Progenitor cell of endocrine pancreas (in vitro differentiated cells): ENCODE data around the gene SLC13A4. TPM values are rescaled to one million over a fixed set of nuclear protein-coding genes. Genes with fewer than 3 reads are reported as not detected.

Experiments used
- DNase-seq: peaks from one replicate; pipeline ENCODE4 v3.0.0; 2021; ENCODE audit warnings: low spot score; ENCODE audit not compliant: unreplicated experiment
- H3K27ac Mint-ChIP-seq: 2 replicates; pipeline ENCODE4 v1.8.0; 2021; ENCODE audit warnings: mild to moderate bottlenecking, moderate library complexity, mixed read lengths
- H3K27me3 Mint-ChIP-seq: 2 replicates; pipeline ENCODE4 v1.8.0; 2021; ENCODE audit warnings: mixed read lengths
- H3K36me3 Mint-ChIP-seq: 2 replicates; pipeline ENCODE4 v1.8.0; 2022; ENCODE audit warnings: mixed read lengths; ENCODE audit not compliant: insufficient read depth
- H3K4me1 Mint-ChIP-seq: 2 replicates; pipeline ENCODE4 v1.8.0; 2021; ENCODE audit warnings: low read depth, mixed read lengths
- H3K4me3 Mint-ChIP-seq: 2 replicates; pipeline ENCODE4 v1.8.0; 2021; ENCODE audit warnings: low read depth, mild to moderate bottlenecking, moderate library complexity, mixed read lengths
- H3K9me3 Mint-ChIP-seq: 2 replicates; pipeline ENCODE4 v1.8.0; 2021; ENCODE audit warnings: low read depth, mixed read lengths
- CTCF ChIP-seq: fragments of 200-600 bp; sonication (generic); IDR thresholded peaks from one replicate; pipeline ENCODE4 v1.5.0; 2021; ENCODE audit warnings: antibody characterized with exemption, mild to moderate bottlenecking; ENCODE audit not compliant: unreplicated experiment
- total RNA-seq: library from RNA; stranded (reverse); gene quantifications from 2 replicates; pipeline ENCODE4 v1.2.1, GENCODE V29; 2021

The SLC13A4 gene
- total RNA-seq, 1 donor from 2014 or later = 0.22 TPM

DNA sequence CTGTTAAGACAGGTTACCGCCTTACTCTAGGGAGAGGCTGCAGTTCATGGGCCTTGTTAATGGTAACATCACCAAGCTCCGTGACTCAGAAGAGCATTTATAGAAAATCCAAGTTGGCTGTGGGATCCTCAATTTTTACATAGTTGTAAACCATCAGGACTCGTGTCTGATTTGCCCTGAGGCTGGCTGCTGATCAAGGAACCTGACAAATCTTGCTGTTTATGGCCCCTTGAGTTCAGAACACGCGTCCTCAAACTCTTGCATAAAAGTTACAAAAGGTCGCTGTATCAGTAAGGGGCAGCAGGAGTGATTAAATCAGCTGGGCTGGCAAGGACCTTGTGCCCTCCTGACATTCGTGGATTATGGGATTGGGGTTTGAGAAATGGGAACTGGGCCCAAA lies 4.6 kb downstream of the SLC13A4 start:
- no peaks in the 10 kb centered on the region for H3K36me3 Mint-ChIP-seq
- DNase-seq = no peak
- H3K9me3 Mint-ChIP-seq = no peaks in the 10 kb centered on the region
- no peak for TF ChIP-seq CTCF
- no peak overlapping the region for H3K4me3 Mint-ChIP-seq
- peaks cover 7% of the 10 kb centered on the region for H3K4me1 Mint-ChIP-seq
- H3K27ac Mint-ChIP-seq = no peak overlapping the region
- peaks cover 13% of the 10 kb centered on the region for H3K27me3 Mint-ChIP-seq

GRCh38 chr7:135721198-135721820 lies 6.7 kb downstream of the SLC13A4 start:
- DNase-seq = no peak
- Mint-ChIP-seq H3K36me3 (no peaks in the 10 kb centered on the region), H3K27me3 (peaks cover 5% of the 10 kb centered on the region), H3K27ac (no peak overlapping the region), H3K9me3 (no peaks in the 10 kb centered on the region), H3K4me1 (peaks cover 6% of the 10 kb centered on the region), H3K4me3 (no peak overlapping the region)
- no peak for TF ChIP-seq CTCF

DNA sequence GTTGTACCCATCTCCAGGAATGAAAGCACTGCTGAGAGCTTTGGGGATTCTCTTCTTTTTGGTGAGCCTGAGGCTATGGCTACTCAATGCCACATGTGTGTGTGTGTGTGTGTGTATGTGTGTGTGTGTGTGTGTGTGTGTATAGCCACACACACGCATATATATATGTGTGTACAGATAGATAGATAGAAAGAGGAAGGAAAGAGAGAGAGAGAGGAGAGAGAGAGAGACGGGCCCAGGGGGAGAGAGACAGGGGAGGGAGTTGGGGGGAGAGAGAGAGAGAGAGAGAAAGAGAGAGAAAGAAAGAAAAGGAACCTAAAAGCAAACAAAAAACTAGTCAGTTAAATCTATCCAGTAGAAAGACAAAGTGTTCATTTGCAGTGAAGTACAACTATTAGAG lies 8.3 kb downstream of the SLC13A4 start:
- H3K9me3 Mint-ChIP-seq = no peaks in the 10 kb centered on the region
- H3K36me3 Mint-ChIP-seq = no peaks in the 10 kb centered on the region
- H3K27ac Mint-ChIP-seq = no peak overlapping the region
- H3K4me3 Mint-ChIP-seq = no peak overlapping the region
- TF ChIP-seq CTCF = no peak
- DNase-seq = no peak
- H3K4me1 Mint-ChIP-seq = peaks cover 3% of the 10 kb centered on the region
- no peaks in the 10 kb centered on the region for H3K27me3 Mint-ChIP-seq

- Mint-ChIP-seq H3K4me1 (peaks cover 3% of the 10 kb centered on the region), H3K9me3 (no peaks in the 10 kb centered on the region)
- DNase-seq = no peak
Measured at GRCh38 chr7:135718794-135719437, 9.1 kb downstream of the SLC13A4 start.

DNA sequence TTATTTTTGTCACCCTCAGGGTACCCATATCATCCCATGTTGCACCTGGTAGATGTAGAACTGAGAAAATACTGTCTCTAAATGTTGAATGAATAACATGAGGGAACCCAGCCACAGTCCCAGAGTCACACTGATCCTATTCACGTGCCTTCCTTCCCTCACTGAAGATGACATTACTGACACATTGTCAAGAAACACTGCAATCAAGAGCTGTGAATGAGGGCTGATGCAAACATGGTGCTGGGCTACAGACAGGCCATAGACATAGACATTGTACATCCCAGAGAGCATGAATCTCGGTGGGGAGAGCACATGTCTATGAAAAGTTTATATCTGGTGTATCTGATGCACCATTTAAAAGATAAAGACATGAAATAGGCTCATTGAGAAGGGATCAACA lies 9.8 kb downstream of the SLC13A4 start:
- H3K9me3 Mint-ChIP-seq = no peaks in the 10 kb centered on the region
- peaks cover 3% of the 10 kb centered on the region for H3K4me1 Mint-ChIP-seq
- no peak for DNase-seq
- H3K4me3 Mint-ChIP-seq = no peak overlapping the region
- no peaks in the 10 kb centered on the region for H3K27me3 Mint-ChIP-seq
- no peak for TF ChIP-seq CTCF
- no peaks in the 10 kb centered on the region for H3K36me3 Mint-ChIP-seq
- H3K27ac Mint-ChIP-seq = no peak overlapping the region

More at GRCh38 chr7:135718794-135719437, 9.1 kb downstream of the SLC13A4 start:
- H3K4me3 Mint-ChIP-seq = no peak overlapping the region
- H3K27me3 Mint-ChIP-seq = no peaks in the 10 kb centered on the region
- TF ChIP-seq CTCF = no peak
- no peak overlapping the region for H3K27ac Mint-ChIP-seq
- no peaks in the 10 kb centered on the region for H3K36me3 Mint-ChIP-seq
